ENCODE data around the gene EML6.

Gene EML6

GRCh38 chr2:54887850-54888545 is 164.5 kb downstream of the EML6 start:
- no peak for DNase-seq

- DNase-seq: no peak
These were observed 165.6 kb downstream of the EML6 start for GRCh38 chr2:54889053-54889452.

- no peak for DNase-seq
These were observed 168.4 kb downstream of the EML6 start for GRCh38 chr2:54891909-54892308.

- no peak for DNase-seq
These were observed 171.0 kb downstream of the EML6 start for GRCh38 chr2:54894467-54894866.

GRCh38 chr2:54895730-54896129 is 172.3 kb downstream of the EML6 start:
- DNase-seq: no peak

- DNase-seq: no peak
These were observed 174.2 kb downstream of the EML6 start for GRCh38 chr2:54897420-54898310.

GRCh38 chr2:54898456-54899226 is 175.2 kb downstream of the EML6 start:
- DNase-seq: peak; percentile 84

- DNase-seq: peak; percentile 24
These were observed 176.2 kb downstream of the EML6 start for GRCh38 chr2:54899576-54900200.

GRCh38 chr2:54901224-54901986 is 177.9 kb downstream of the EML6 start:
- DNase-seq: no peak

- DNase-seq: no peak
These were observed 179.3 kb downstream of the EML6 start for GRCh38 chr2:54902763-54903162.

GRCh38 chr2:54903736-54904554 is 180.5 kb downstream of the EML6 start:
- DNase-seq: no peak

- DNase-seq: no peak
These were observed 181.4 kb downstream of the EML6 start for GRCh38 chr2:54904836-54905235.

- no peak for DNase-seq
These were observed 183.3 kb downstream of the EML6 start for GRCh38 chr2:54906716-54907115.

GRCh38 chr2:54907663-54908062 is 184.2 kb downstream of the EML6 start:
- DNase-seq: no peak

GRCh38 chr2:54908591-54908990 is 185.1 kb downstream of the EML6 start:
- DNase-seq: no peak

GRCh38 chr2:54909001-54909400 is 185.5 kb downstream of the EML6 start:
- DNase-seq: no peak

- no peak for DNase-seq
These were observed 188.8 kb downstream of the EML6 start for GRCh38 chr2:54912305-54912704.

- DNase-seq: no peak
These were observed 189.4 kb downstream of the EML6 start for GRCh38 chr2:54912893-54913292.

- no peak for DNase-seq
These were observed 191.2 kb downstream of the EML6 start for GRCh38 chr2:54914637-54915036.

- DNase-seq: no peak
These were observed 191.6 kb downstream of the EML6 start for GRCh38 chr2:54915101-54915500.

- no peak for DNase-seq
These were observed 193.2 kb downstream of the EML6 start for GRCh38 chr2:54916637-54917036.
